ENCODE data around the gene NGB. TPM values are rescaled to one million over a fixed set of nuclear protein-coding genes. Genes with fewer than 3 reads are reported as not detected.

NGB gene
- total RNA-seq, 1 donor from 2014 or later: not detected

- H3K9me3 ChIP-seq: no peaks in the 10 kb centered on the region
Observed at GRCh38 chr14:77279719-77280118, 8.7 kb upstream of the NGB start.

GRCh38 chr14:77278461-77279230 lies 7.6 kb upstream of the NGB start:
- Histone ChIP-seq H3K9me3 (no peaks in the 10 kb centered on the region), H3K4me3 (no peak overlapping the region), H3K27me3 (no peaks in the 10 kb centered on the region), H3K36me3 (peaks cover 46% of the 10 kb centered on the region), H3K27ac (no peak overlapping the region), H3K4me1 (no peaks in the 10 kb centered on the region)
- TF ChIP-seq CTCF (IDR thresholded peaks at IDR 0.05): no peak
- intact Hi-C loops (cut with DNase I): no loop called here
- no peak for ATAC-seq
- no peak for DNase-seq

More at GRCh38 chr14:77279719-77280118, 8.7 kb upstream of the NGB start:
- no peaks in the 10 kb centered on the region for H3K27me3 ChIP-seq
- intact Hi-C loops (cut with DNase I): no loop called here
- peaks cover 57% of the 10 kb centered on the region for H3K36me3 ChIP-seq
- ATAC-seq: no peak
- no peaks in the 10 kb centered on the region for H3K4me1 ChIP-seq
- TF ChIP-seq CTCF (IDR thresholded peaks at IDR 0.05): no peak
- H3K27ac ChIP-seq: no peak overlapping the region
- DNase-seq: no peak
- no peak overlapping the region for H3K4me3 ChIP-seq

GRCh38 chr14:77276959-77277358 lies 6.0 kb upstream of the NGB start:
- Histone ChIP-seq H3K4me1 (no peaks in the 10 kb centered on the region), H3K27ac (no peak overlapping the region), H3K9me3 (no peaks in the 10 kb centered on the region), H3K4me3 (no peak overlapping the region), H3K27me3 (peaks cover 4% of the 10 kb centered on the region), H3K36me3 (peaks cover 30% of the 10 kb centered on the region)
- no peak for ATAC-seq
- intact Hi-C loops (cut with DNase I): no loop called here
- TF ChIP-seq CTCF (IDR thresholded peaks at IDR 0.05): no peak
- DNase-seq: no peak

- peaks cover 9% of the 10 kb centered on the region for H3K27me3 ChIP-seq
- ATAC-seq (no peak), DNase-seq (no peak)
- H3K4me3 ChIP-seq: no peak overlapping the region
- no peak for TF ChIP-seq CTCF (IDR thresholded peaks at IDR 0.05)
- H3K27ac ChIP-seq: no peak overlapping the region
- no peaks in the 10 kb centered on the region for H3K4me1 ChIP-seq
- H3K36me3 ChIP-seq: peaks cover 24% of the 10 kb centered on the region
- H3K9me3 ChIP-seq: no peaks in the 10 kb centered on the region
- intact Hi-C loops (cut with DNase I): no loop called here
Observed at GRCh38 chr14:77276295-77276935, 5.4 kb upstream of the NGB start.

- intact Hi-C loops (cut with DNase I): no loop called here
- no peak overlapping the region for H3K27ac ChIP-seq
- no peak overlapping the region for H3K4me3 ChIP-seq
- H3K9me3 ChIP-seq: no peaks in the 10 kb centered on the region
- ATAC-seq (no peak), DNase-seq (no peak)
- peaks cover 17% of the 10 kb centered on the region for H3K27me3 ChIP-seq
- no peaks in the 10 kb centered on the region for H3K4me1 ChIP-seq
- TF ChIP-seq CTCF (IDR thresholded peaks at IDR 0.05): no peak
- H3K36me3 ChIP-seq: peaks cover 22% of the 10 kb centered on the region
Observed at GRCh38 chr14:77275601-77276017, 4.6 kb upstream of the NGB start.
